ENCODE results near the gene ARSG.
"Not testable (repeated sequence)": the region's sequence is repeated elsewhere in the genome, so short reads cannot be mapped to it uniquely, and the experiment has no call there.

Gene ARSG

GRCh38 chr17:68281965-68282364, 9.3 kb upstream of the ARSG start:
- not testable (repeated sequence) for DNase-seq

GRCh38 chr17:68288375-68288774, 2.9 kb upstream of the ARSG start:
- no peak for DNase-seq

GRCh38 chr17:68288804-68289203, 2.5 kb upstream of the ARSG start:
- DNase-seq, result no peak

- DNase-seq, result no peak
Observed at GRCh38 chr17:68289473-68289872, 1.8 kb upstream of the ARSG start.

- no peak for DNase-seq
Observed at GRCh38 chr17:68289936-68290267, 1.4 kb upstream of the ARSG start.

GRCh38 chr17:68290268-68290954, 884 bp upstream of the ARSG start:
- DNase-seq, result peak; percentile 37

GRCh38 chr17:68291836-68292688, 767 bp downstream of the ARSG start:
- DNase-seq, result peak; percentile 86

GRCh38 chr17:68292689-68293040, 1.4 kb downstream of the ARSG start:
- no peak for DNase-seq

GRCh38 chr17:68293490-68294195, 2.3 kb downstream of the ARSG start:
- DNase-seq, result no peak

- DNase-seq, result no peak
Observed at GRCh38 chr17:68294196-68294555, 2.9 kb downstream of the ARSG start.

GRCh38 chr17:68294617-68295016, 3.3 kb downstream of the ARSG start:
- DNase-seq, result no peak

GRCh38 chr17:68295086-68295485, 3.8 kb downstream of the ARSG start:
- peak; percentile 58 for DNase-seq

- DNase-seq, result peak; percentile 36
Observed at GRCh38 chr17:68296217-68297191, 5.2 kb downstream of the ARSG start.

- no peak for DNase-seq
Observed at GRCh38 chr17:68297195-68297594, 5.9 kb downstream of the ARSG start.

GRCh38 chr17:68298601-68299000, 7.3 kb downstream of the ARSG start:
- DNase-seq, result no peak

GRCh38 chr17:68299817-68300216, 8.5 kb downstream of the ARSG start:
- no peak for DNase-seq

GRCh38 chr17:68301438-68301959, 10.2 kb downstream of the ARSG start:
- no peak for DNase-seq

- DNase-seq, result no peak
Observed at GRCh38 chr17:68302066-68302564, 10.8 kb downstream of the ARSG start.

GRCh38 chr17:68302666-68303065, 11.4 kb downstream of the ARSG start:
- no peak for DNase-seq

- no peak for DNase-seq
Observed at GRCh38 chr17:68304706-68305105, 13.4 kb downstream of the ARSG start.

- no peak for DNase-seq
Observed at GRCh38 chr17:68305142-68305541, 13.8 kb downstream of the ARSG start.

GRCh38 chr17:68306819-68307218, 15.5 kb downstream of the ARSG start:
- DNase-seq, result no peak
